Hematopoietic multipotent progenitor cell treated with erythropoietin and hydrocortisone succinate and interleukin-3 and kit ligand, for 17 days (in vitro differentiated cells): ENCODE results near the gene MSANTD1.

ENCODE experiments used
- DNase-seq: peaks from one replicate; pipeline ENCODE4 v3.0.0-alpha.2; 2015; ENCODE audit warnings: low spot score

The MSANTD1 gene

DNA sequence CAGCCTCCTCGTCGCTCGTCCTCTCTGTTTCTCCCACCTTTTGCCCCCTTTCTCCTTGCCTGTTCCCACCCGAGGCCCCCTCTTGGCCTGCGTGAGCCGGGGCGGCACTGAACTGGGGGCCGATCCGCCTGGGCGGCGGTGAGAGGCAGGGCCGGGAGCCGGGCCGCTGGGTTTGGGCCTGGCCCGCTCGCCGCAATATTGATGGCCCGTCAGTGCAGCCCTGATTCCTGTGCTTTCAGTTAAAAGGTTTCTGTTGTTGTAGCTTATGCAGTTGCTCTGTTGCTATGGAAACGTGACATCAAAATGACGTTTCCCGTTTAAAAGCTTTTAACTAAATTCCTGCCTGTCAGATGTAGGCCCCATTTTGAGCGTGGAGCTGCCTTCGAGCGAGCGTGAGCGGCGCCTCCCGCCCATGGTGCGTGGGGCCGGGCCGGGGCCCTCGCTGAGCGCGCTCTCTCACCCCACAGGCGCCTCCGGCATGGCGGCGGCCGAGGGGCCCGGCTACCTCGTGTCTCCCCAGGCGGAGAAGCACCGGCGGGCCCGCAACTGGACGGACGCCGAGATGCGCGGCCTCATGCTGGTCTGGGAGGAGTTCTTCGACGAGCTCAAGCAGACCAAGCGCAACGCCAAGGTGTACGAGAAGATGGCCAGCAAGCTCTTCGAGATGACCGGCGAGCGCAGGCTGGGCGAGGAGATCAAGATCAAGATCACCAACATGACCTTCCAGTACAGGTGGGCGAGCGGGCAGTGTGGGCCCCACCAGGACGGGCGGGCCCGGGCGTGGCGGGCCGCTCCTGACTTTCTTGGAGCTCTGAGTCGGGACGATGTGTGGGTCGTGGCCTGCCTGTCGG lies at the start of gene MSANTD1:
Gene MSANTD1 (plus strand): TSS at position 349 of the 851 bp plus-strand sequence. CDS start 64 bp downstream, at position 413.
- no peak for DNase-seq

- no peak for DNase-seq
Observed at GRCh38 chr4:3199653-3200422, 49.1 kb upstream of the MSANTD1 start.

DNA sequence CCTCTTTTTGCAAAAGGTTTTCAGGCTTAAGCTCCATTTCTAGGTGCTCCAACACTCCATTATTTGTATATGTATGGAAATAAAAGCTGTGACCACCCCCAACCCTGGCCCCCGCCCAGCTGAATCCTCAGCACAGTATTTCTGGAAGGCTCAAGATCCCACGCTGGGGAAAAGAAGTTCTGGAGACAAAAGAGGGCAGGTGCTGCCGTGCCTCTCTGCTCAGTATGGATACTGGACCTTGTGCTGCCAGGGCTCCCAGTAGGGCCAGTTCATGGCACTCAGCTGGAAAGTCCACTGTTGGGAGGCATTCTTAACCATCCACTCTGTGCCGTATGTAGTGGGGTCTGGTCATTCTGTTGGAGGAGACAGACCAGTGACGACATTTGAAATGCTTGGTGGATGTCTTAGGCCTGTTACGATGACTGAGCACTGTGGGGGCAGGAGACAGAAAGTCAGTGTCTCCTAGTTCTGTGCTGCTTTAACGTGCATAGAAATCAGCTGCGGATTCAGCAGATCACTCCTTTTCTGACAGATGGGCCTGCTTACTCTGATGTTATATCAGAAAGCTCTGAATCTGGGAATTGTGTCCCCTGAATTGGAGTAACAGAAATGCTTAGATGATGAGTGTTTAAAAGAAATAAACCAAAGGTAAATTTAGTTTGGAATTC lies 48.4 kb upstream of the MSANTD1 start:
- no peak for DNase-seq

- no peak for DNase-seq
Observed at GRCh38 chr4:3201718-3202702, 46.9 kb upstream of the MSANTD1 start.

- DNase-seq, result no peak
Observed at GRCh38 chr4:3202836-3203820, 45.8 kb upstream of the MSANTD1 start.

GRCh38 chr4:3203971-3204431 lies 45.0 kb upstream of the MSANTD1 start:
- DNase-seq, result no peak

DNA sequence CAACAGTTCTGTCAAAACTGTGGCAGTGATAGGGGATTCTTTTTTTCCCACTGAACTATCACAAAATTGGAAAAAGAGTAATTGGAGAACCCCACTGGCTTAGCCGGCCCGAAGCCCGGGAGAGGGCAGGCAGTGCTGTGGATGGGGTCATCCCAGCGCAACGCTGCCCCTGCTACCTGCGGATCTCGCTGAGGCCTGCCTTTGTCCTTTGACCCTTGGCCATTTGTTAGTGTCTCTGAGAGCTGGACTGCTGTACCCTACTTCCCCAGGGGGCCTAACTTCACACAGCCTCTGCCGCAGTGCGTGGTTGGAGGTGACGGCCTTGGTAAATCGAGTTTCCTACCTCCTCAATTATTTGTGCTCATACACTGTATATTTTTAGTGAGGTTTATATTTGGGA lies 43.0 kb upstream of the MSANTD1 start:
- DNase-seq, result no peak

- no peak for DNase-seq
Observed at GRCh38 chr4:3206439-3207100, 42.4 kb upstream of the MSANTD1 start.

GRCh38 chr4:3207531-3208037 lies 41.4 kb upstream of the MSANTD1 start:
- DNase-seq, result no peak

DNA sequence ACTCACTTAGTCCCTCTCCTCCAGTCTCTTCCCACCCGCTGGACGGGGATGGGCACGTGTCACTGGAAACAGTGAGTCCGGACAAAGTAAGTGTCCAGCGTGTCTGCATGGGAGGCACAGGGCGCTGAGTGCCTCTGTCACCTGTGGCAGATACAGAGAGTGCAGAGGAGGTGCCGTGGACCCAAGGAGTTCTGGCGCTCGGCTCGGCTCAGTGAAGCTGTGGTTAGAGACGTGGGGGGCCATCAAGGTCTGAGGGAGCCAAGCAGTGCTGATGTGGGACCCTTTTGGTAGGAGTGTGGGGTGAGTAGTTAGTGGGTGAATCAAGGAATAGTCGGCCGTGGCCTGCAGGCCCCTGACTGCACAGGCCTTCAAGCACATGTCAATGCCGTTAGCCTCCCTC lies 40.1 kb upstream of the MSANTD1 start:
- no peak for DNase-seq

GRCh38 chr4:3209551-3210325 lies 39.2 kb upstream of the MSANTD1 start:
- DNase-seq, result no peak

DNA sequence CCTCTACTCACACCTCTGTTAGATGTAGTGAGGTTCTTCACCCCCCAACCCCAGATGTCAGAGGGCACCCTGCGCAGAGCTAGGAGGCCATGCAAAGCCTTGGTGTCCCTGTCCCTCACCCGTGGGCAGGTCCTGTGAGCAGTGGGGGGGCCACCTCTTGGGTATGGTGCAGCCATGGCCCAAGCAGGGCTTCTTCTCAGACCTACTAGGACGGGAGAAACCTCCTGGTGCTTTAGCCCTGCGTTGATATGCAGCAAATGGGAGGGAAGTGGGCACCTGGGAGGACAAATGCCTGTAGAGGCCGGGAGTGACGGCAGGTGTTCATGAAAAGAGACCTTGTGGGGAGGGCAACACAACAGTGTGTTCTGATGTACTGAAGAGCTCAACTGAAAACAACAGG lies 38.5 kb upstream of the MSANTD1 start:
- DNase-seq, result no peak

DNA sequence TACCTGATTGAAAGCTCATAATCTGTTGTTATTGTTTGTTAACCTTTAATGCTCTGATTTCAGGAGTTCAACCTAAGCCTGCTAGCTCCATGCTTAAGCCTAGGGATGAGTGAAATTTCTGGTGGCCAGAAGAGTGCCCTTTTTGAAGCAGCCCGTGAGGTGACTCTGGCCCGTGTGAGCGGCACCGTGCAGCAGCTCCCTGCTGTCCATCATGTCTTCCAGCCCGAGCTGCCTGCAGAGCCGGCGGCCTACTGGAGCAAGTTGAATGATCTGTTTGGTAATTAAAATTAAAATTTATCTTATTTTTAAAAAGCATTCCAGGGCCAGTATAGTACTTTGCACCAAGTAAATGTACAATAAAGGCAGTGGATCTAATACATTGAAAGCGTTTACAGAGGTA lies 37.1 kb upstream of the MSANTD1 start:
- no peak for DNase-seq

DNA sequence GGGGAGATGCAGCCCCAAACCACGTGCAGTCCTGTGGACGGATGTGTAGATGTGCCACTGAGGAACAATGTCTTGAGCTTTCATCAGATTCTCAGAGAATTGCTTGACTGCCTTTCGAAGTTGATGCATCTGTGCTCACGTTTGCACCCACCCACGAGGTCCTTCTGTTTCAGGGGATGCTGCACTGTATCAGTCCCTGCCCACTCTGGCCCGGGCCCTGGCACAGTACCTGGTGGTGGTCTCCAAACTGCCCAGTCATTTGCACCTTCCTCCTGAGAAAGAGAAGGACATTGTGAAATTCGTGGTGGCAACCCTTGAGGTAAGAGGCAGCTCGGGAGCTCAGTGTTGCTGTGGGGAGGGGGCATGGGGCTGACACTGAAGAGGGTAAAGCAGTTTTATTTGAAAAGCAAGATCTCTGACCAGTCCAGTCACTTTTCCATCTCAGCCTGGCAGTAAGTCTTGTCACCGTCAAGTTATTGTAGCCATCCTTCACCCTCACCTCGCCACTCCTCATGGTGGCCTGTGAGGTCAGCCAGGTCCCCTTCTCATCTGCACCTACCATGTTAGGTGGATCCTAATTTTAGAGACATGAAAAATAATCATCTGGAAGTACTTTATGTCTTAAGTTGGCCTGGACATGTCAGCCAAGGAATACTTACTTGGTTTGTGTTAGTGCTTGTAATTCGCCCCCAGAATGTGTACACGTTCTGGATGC lies 36.4 kb upstream of the MSANTD1 start:
- DNase-seq, result no peak

GRCh38 chr4:3213106-3213425 lies 35.9 kb upstream of the MSANTD1 start:
- DNase-seq, result no peak

- no peak for DNase-seq
Observed at GRCh38 chr4:3213661-3214250, 35.2 kb upstream of the MSANTD1 start.

GRCh38 chr4:3215256-3215655 lies 33.7 kb upstream of the MSANTD1 start:
- no peak for DNase-seq

DNA sequence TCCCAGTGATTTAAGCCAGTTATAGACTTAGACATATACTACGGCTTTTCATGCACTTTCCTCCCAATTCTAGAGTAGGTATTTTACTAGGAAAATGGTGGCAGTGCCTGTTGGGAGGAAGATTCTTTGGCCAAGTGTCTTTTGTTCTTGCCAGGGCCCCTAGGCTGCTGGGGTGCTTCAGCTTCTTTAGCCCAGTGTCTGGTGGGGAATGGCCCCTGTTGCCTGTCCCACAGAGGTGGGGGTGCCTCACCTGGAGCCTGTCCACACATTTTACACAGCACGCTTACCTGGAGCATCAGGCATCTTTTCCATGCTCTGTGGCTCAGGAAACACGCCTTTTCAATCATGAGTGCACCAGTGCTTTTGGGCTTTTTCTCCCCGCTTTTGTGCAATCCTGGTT lies 33.2 kb upstream of the MSANTD1 start:
- no peak for DNase-seq
